22Rv1 (cell line): ENCODE measurements around the gene SREBF1.

Experiments used
- ZFX ChIP-seq: fragments of 450-650 bp; IDR thresholded peaks from 2 replicates; pipeline ENCODE4 v1.6.1; 2017; ENCODE audit warnings: antibody characterized with exemption, borderline replicate concordance
- TF ChIP-seq, protein P1 (sequence below): fragments of 450-650 bp; IDR thresholded peaks from 2 replicates; pipeline ENCODE4 v1.5.1; 2017; ENCODE audit warnings: mild to moderate bottlenecking

DNA sequence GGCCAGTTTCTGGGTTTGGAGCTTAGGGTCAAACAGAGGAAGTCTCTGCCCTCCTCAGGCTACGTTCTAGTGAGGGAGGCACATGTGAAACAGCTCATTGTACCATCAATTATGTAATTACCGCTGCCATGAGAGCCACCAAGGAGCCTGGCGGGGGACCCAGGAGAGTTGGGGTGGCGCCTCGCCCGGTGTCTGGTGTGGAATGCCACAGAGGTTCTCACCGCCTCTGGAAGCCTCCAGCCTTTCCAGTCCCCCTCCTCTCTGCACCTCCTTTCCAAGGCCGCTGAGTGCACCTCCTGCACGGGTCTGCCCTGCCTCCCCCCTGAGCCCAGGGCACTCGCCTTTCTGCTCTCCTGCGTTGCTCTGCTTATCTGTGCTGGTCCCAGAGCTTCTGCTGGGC lies 51.4 kb downstream of the SREBF1 start:
- TF ChIP-seq, protein P1, sequence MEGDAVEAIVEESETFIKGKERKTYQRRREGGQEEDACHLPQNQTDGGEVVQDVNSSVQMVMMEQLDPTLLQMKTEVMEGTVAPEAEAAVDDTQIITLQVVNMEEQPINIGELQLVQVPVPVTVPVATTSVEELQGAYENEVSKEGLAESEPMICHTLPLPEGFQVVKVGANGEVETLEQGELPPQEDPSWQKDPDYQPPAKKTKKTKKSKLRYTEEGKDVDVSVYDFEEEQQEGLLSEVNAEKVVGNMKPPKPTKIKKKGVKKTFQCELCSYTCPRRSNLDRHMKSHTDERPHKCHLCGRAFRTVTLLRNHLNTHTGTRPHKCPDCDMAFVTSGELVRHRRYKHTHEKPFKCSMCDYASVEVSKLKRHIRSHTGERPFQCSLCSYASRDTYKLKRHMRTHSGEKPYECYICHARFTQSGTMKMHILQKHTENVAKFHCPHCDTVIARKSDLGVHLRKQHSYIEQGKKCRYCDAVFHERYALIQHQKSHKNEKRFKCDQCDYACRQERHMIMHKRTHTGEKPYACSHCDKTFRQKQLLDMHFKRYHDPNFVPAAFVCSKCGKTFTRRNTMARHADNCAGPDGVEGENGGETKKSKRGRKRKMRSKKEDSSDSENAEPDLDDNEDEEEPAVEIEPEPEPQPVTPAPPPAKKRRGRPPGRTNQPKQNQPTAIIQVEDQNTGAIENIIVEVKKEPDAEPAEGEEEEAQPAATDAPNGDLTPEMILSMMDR: no peak
- TF ChIP-seq ZFX: no peak
